Kidney (tissue), 14 donors: Measurements from ENCODE around the gene PRPSAP1. TPM values are rescaled to one million over a fixed set of nuclear protein-coding genes. Genes with fewer than 3 reads are reported as not detected.

Source experiments
- DNase-seq, 5 donors: peaks; one replicate each; pipeline ENCODE4 v3.0.0-alpha.2; 2013 to 2020
- FAIRE-seq: peaks from 2 replicates; lab custom pipeline; 2012; peaks lifted over from hg19 to GRCh38; lab: Jason Lieb, UNC
- H3K27ac ChIP-seq, 2 donors: one replicate each; pipeline ENCODE4 v1.7.0; 2013; ENCODE audit warnings: low read depth in 2 of 2, low read length in 2 of 2, inconsistent platforms in 1 of 2
- H3K27me3 ChIP-seq: one replicate; pipeline ENCODE4 v1.7.1; 2013; ENCODE audit warnings: low read length, inconsistent platforms; ENCODE audit not compliant: control insufficient read depth, insufficient read depth
- H3K36me3 ChIP-seq, 3 donors: one replicate each; pipeline versions ENCODE4 v1.7.0 to v1.7.1; 2013; ENCODE audit warnings: low read length in 3 of 3, control low read depth in 1 of 3, inconsistent platforms in 1 of 3; ENCODE audit not compliant: insufficient read depth in 3 of 3, control insufficient read depth in 2 of 3
- H3K4me1 ChIP-seq, 3 donors: one replicate each; pipeline versions ENCODE4 v1.7.0 to v1.7.1; 2013; ENCODE audit warnings: low read length in 3 of 3, inconsistent platforms in 1 of 3, low read depth in 1 of 3; ENCODE audit not compliant: control insufficient read depth in 2 of 3, insufficient read depth in 2 of 3
- H3K4me3 ChIP-seq, 3 donors: one replicate each; pipeline versions ENCODE4 v1.7.0 to v1.8.1; 2013; ENCODE audit warnings: low read length in 3 of 3, control low read depth in 1 of 3, inconsistent platforms in 1 of 3
- H3K9ac ChIP-seq, 3 donors: one replicate each; pipeline versions ENCODE4 v1.7.0 to v1.7.1; 2013; ENCODE audit warnings: low read length in 3 of 3, control low read depth in 1 of 3, inconsistent platforms in 1 of 3
- H3K9me3 ChIP-seq, 3 donors: one replicate each; pipeline versions ENCODE4 v1.7.0 to v1.7.1; 2013; ENCODE audit warnings: low read length in 3 of 3, control low read depth in 1 of 3, inconsistent platforms in 1 of 3; ENCODE audit not compliant: control insufficient read depth in 2 of 3, insufficient read depth in 1 of 3
- intact Hi-C: fragments of 100-400 bp; cut with DNase I; formaldehyde crosslinking; loops from one replicate; pipeline ENCODE4 v1.11.1; 2022
- polyA plus RNA-seq: library from polyadenylated mRNA; stranded (reverse); fragments of 350-450 nt; fragmentation: Illumina TruSeq; extraction: RNeasy Lipid Tissue Mini Kit (QIAGEN cat#74804); gene quantifications from one replicate; pipeline ENCODE4 v1.2.3, GENCODE V29; 2014; ENCODE audit warnings: low read depth, low replicate concordance; ENCODE audit not compliant: insufficient read depth
- total RNA-seq: library from RNA; stranded (reverse); fragmentation: NEBNext Ultra II Directional; extraction: Animal tissue kit (Norgen Biotek cat#: 25700); gene quantifications from one replicate; pipeline ENCODE4 v1.2.1, GENCODE V29; 2021
- TF ChIP-seq, protein P1 (sequence below): IDR thresholded peaks from 3 replicates; pipeline ENCODE4 v1.5.1; 2012; ENCODE audit warnings: mild to moderate bottlenecking, moderate library complexity, borderline replicate concordance; ENCODE audit not compliant: insufficient read depth; ENCODE audit errors: extremely low read depth
- donor health status: control.
- donor health status: control.
- donor health status: control.
- donor health status: control.
- donor health status: control.
- donor health status: DM: yes; HTN: yes; CAD: no.
- donor health status: Normal renal cell carcinoma (clear cell type).

The PRPSAP1 gene
- total and polyA plus RNA-seq, 2 donors from 2014 or later, result 37.6 to 39.9 TPM

DNA sequence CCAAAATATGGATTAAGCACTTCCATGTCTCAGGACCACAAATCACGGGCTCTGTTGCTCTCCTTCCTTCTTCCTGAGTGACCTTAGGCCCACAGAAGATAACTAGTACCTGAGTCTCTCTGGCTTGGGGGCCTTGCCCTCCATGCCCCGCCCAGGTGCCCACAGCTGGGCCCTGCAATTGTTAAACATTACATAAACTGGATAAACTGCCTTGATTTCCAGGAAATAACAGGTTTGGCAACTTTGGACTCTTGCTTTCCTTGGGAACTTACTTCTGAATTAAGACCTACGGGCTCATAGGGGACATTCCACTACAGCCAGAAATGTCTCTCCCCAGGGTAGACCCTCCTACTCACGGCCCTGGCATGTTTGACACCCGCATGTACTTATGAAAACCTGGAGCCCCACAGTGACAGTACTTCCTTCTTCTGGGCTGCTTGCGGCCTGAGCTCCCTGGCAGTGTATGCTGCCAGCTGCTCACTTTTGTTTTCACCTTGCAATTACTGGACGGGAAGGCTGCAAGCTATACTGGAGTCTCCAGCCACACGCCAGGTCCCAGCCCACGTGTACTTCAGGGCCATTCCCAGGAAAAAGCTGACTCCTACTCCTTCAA, 90.9 kb downstream of the PRPSAP1 start:
- intact Hi-C loops, result no loop called here
- peak overlapping the region in 1 of 3 donors; percentile 10 for H3K9ac ChIP-seq
- TF ChIP-seq, protein P1, sequence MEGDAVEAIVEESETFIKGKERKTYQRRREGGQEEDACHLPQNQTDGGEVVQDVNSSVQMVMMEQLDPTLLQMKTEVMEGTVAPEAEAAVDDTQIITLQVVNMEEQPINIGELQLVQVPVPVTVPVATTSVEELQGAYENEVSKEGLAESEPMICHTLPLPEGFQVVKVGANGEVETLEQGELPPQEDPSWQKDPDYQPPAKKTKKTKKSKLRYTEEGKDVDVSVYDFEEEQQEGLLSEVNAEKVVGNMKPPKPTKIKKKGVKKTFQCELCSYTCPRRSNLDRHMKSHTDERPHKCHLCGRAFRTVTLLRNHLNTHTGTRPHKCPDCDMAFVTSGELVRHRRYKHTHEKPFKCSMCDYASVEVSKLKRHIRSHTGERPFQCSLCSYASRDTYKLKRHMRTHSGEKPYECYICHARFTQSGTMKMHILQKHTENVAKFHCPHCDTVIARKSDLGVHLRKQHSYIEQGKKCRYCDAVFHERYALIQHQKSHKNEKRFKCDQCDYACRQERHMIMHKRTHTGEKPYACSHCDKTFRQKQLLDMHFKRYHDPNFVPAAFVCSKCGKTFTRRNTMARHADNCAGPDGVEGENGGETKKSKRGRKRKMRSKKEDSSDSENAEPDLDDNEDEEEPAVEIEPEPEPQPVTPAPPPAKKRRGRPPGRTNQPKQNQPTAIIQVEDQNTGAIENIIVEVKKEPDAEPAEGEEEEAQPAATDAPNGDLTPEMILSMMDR, result no peak
- H3K4me1 ChIP-seq, result peaks cover 9 to 30% (median 25%) of the 10 kb centered on the region in 3 donors
- no peaks in the 10 kb centered on the region for H3K27me3 ChIP-seq
- FAIRE-seq (no peak), DNase-seq (peak in 4 of 5 donors; percentile 69 to 91 (median 84))
- H3K9me3 ChIP-seq, result no peaks in the 10 kb centered on the region
- H3K27ac ChIP-seq, result peak overlapping the region; percentile 63 to 76
- H3K36me3 ChIP-seq, result no peaks in the 10 kb centered on the region
- H3K4me3 ChIP-seq, result peak overlapping the region in 1 of 3 donors; percentile 28

DNA sequence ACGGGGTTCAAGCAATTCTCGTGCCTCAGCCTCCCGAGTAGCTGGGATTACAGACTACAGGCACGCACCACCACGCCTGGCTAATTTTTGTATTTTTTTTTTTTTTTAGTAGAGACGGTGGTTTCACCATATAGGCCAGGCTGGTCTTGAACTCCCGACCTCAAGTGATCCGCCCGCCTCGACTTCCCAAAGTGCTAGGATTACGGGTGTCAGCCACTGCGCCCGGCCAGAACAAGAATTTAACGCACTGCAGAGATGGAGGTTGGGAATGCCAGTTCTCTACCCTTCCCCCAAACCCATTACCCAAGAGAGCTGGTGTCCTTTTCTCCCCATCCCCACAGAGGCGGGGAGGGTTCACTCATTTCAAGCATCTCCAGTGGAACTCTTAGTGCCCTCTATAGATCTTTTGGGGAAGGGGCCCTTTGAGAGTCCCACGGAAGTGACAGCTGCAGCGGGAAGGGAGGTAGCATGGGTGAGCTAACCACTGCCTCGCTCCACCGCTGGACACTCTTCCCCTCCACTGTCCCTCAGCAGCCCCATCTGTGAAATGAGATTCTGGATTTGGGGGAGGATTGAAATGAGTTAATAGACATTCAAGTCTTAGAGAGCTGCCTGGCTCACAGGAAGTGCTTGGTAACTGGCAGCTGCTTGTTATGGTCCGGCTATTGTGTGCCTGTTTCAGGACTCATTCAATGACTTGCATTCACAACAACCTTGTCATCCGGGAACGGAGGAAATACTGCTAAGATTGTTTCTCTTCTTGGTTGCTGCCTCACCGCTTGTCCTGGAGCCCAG, 92.1 kb downstream of the PRPSAP1 start:
- H3K36me3 ChIP-seq, result no peaks in the 10 kb centered on the region
- intact Hi-C loops, result no loop called here
- H3K27me3 ChIP-seq, result no peaks in the 10 kb centered on the region
- TF ChIP-seq, protein P1, result no peak
- H3K9me3 ChIP-seq, result no peaks in the 10 kb centered on the region
- no peak for FAIRE-seq
- DNase-seq, result peak in 1 of 5 donors; percentile 58
- H3K9ac ChIP-seq, result no peak overlapping the region
- no peak overlapping the region for H3K4me3 ChIP-seq
- peak overlapping the region; percentile 18 to 76 for H3K27ac ChIP-seq
- H3K4me1 ChIP-seq, result peaks cover 8 to 23% (median 18%) of the 10 kb centered on the region in 3 donors

DNA sequence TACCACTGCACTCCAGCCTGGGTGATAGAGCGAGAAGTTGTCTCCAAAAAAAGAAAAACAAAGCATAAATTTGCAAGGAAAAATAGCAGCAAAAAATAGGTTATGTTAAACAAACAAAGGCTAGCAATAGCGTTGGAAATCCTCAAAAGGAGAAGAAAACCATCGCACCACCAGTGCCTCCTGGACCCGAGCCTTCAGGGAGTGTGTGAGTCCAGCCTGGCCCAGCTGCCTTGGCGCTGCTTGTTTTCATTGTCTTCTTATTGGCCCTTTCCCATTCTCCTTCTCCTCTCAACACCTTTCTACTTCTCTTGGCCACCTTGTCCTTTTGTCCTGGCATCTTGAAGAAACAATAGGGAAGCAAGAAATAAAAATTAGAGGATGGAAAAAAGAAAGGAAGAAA, 93.0 kb downstream of the PRPSAP1 start:
- intact Hi-C loops, result no loop called here
- Histone ChIP-seq H3K36me3 (no peaks in the 10 kb centered on the region), H3K9ac (no peak overlapping the region), H3K4me1 (peaks cover 8 to 19% (median 15%) of the 10 kb centered on the region in 3 donors), H3K27ac (no peak overlapping the region), H3K9me3 (no peaks in the 10 kb centered on the region), H3K4me3 (no peak overlapping the region), H3K27me3 (no peaks in the 10 kb centered on the region)
- TF ChIP-seq, protein P1, result no peak
- DNase-seq, result no peak
- FAIRE-seq, result no peak
